ENCODE data around the gene RGS17. TPM values are rescaled to one million over a fixed set of nuclear protein-coding genes. Genes with fewer than 3 reads are reported as not detected.

The RGS17 gene
- total RNA-seq, 1 donor from 2014 or later = 8.1 TPM

DNA sequence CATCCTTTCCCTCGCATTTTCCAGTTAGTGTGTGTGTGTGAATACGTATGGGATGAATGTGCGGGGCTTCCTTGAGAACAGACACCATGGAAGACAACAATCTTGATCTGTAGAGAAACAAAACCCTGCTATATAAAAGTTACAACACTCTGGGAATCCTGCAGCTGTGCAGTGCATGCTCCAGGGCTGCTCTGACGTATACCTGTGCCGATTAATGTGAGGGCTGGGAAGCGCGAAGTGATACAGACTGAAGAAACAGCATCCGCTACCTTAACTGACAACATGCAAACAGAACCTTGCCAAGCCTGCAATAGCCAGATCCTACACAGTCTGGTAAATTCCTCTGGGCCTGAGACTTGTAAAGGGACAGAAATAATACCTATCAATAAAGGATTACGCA, 96.9 kb downstream of the RGS17 start:
- no peak overlapping the region for H3K27ac ChIP-seq
- no peak overlapping the region for H2AFZ ChIP-seq (replicated peaks)
- Mint-ChIP-seq H3K4me1 (no peaks in the 10 kb centered on the region), H3K9me3 (no peaks in the 10 kb centered on the region), H3K27ac (no peak overlapping the region), H3K27me3 (ENCODE audit: insufficient read depth, low read depth) (no peaks in the 10 kb centered on the region), H3K4me3 (no peak overlapping the region), H3K36me3 (peaks cover 2% of the 10 kb centered on the region)
- H3K4me3 ChIP-seq = no peak overlapping the region
- no peaks in the 10 kb centered on the region for H3K79me2 ChIP-seq (ENCODE audit: low read depth)
- TF ChIP-seq EZH2phosphoT487 (IDR thresholded peaks at IDR 0.05) = no peak
- TF ChIP-seq EZH2 (IDR thresholded peaks at IDR 0.05) = no peak
- TF ChIP-seq, protein P1, sequence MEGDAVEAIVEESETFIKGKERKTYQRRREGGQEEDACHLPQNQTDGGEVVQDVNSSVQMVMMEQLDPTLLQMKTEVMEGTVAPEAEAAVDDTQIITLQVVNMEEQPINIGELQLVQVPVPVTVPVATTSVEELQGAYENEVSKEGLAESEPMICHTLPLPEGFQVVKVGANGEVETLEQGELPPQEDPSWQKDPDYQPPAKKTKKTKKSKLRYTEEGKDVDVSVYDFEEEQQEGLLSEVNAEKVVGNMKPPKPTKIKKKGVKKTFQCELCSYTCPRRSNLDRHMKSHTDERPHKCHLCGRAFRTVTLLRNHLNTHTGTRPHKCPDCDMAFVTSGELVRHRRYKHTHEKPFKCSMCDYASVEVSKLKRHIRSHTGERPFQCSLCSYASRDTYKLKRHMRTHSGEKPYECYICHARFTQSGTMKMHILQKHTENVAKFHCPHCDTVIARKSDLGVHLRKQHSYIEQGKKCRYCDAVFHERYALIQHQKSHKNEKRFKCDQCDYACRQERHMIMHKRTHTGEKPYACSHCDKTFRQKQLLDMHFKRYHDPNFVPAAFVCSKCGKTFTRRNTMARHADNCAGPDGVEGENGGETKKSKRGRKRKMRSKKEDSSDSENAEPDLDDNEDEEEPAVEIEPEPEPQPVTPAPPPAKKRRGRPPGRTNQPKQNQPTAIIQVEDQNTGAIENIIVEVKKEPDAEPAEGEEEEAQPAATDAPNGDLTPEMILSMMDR (IDR thresholded peaks at IDR 0.05) = no peak
- no peak overlapping the region for H3K4me2 ChIP-seq
- H3K27me3 ChIP-seq = no peaks in the 10 kb centered on the region
- no peaks in the 10 kb centered on the region for H4K20me1 ChIP-seq (ENCODE audit: low read depth)
- H3K4me1 ChIP-seq = no peaks in the 10 kb centered on the region
- no peak overlapping the region for H3K9ac ChIP-seq
- DNase-seq (ENCODE audit: low spot score) = no peak
- H3K9me3 ChIP-seq (ENCODE audit: low read depth) = no peaks in the 10 kb centered on the region
- H3F3A ChIP-seq (ENCODE audit: low read depth) = no peaks in the 10 kb centered on the region
- no peaks in the 10 kb centered on the region for H3K36me3 ChIP-seq

DNA sequence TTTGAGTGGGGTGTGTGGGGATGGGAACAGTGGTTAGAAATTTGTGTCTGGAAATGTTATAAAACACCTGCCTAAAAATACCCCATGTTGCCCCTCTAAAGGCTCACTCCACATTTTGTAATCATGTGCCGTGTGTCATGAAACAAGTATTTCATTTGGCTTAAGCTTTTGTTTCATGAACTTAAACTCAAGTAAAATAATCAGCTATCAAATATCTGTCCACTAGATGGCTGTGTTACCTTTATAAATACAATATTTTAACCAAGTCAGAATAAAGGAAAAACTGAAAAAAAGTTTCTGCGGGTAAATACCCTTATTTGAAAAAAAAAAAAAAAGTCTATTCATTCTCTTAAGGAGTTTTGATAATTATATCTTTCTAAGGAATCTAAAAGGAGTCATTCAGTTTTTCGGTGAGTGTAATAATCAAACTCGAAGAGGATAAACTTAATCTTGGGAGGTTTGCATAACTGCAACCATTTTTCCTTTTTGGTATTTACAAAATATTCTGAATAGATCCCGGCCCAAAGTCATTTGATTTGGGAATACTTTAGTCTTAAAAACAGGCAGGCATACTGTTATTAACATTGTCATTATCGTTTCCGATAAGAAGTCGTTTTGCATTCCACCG, 98.7 kb downstream of the RGS17 start:
- no peaks in the 10 kb centered on the region for H4K20me1 ChIP-seq (ENCODE audit: low read depth)
- Mint-ChIP-seq H3K4me1 (no peaks in the 10 kb centered on the region), H3K4me3 (no peak overlapping the region), H3K9me3 (no peaks in the 10 kb centered on the region), H3K36me3 (no peaks in the 10 kb centered on the region), H3K27ac (no peak overlapping the region), H3K27me3 (ENCODE audit: insufficient read depth, low read depth) (no peaks in the 10 kb centered on the region)
- no peaks in the 10 kb centered on the region for H3F3A ChIP-seq (ENCODE audit: low read depth)
- TF ChIP-seq EZH2phosphoT487 (IDR thresholded peaks at IDR 0.05) = no peak
- TF ChIP-seq, protein P1 (IDR thresholded peaks at IDR 0.05) = peak; percentile 52
- no peak overlapping the region for H3K9ac ChIP-seq
- no peak overlapping the region for H3K27ac ChIP-seq
- DNase-seq (ENCODE audit: low spot score) = peak; percentile 9
- no peak overlapping the region for H3K4me3 ChIP-seq
- H3K27me3 ChIP-seq = no peaks in the 10 kb centered on the region
- H3K4me1 ChIP-seq = no peaks in the 10 kb centered on the region
- H3K79me2 ChIP-seq (ENCODE audit: low read depth) = no peaks in the 10 kb centered on the region
- H3K9me3 ChIP-seq (ENCODE audit: low read depth) = no peaks in the 10 kb centered on the region
- no peaks in the 10 kb centered on the region for H3K36me3 ChIP-seq
- H2AFZ ChIP-seq (replicated peaks) = no peak overlapping the region
- H3K4me2 ChIP-seq = no peak overlapping the region

DNA sequence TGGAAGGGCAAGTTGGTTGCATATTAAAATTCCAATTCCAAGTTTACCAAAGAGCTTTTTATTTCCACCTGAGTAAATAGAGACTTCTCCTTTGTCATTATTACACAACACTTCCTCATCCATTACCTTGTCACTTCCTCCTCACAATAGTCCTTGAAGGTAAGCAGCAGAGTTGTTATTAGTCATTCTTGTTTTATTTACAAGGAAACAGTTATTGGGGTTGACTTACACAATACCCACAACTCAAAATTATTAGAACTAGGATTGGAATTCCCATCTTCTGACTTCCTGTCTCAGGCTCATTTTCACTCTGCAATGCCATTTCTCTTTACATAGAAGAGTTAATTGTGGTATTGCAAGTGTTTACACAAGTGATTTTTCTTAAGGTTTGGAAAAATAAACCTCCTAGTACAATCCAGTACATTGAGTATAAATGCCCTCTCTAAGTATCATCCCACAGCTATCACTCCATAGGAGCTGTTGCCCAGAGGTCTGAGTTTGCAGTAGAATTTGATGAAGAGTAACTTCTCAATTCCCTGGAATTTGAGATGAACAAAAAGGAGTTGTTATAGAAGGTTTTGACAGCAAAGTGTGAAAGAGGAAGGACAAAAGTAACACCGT, 99.6 kb downstream of the RGS17 start:
- Histone ChIP-seq H3K9ac (no peak overlapping the region), H3K27ac (no peak overlapping the region), H3F3A (ENCODE audit: low read depth) (no peaks in the 10 kb centered on the region), H3K9me3 (ENCODE audit: low read depth) (no peaks in the 10 kb centered on the region), H3K4me3 (no peak overlapping the region), H3K4me2 (no peak overlapping the region), H2AFZ (replicated peaks) (no peak overlapping the region), H3K36me3 (no peaks in the 10 kb centered on the region), H3K79me2 (ENCODE audit: low read depth) (no peaks in the 10 kb centered on the region), H3K4me1 (no peaks in the 10 kb centered on the region), H3K27me3 (no peaks in the 10 kb centered on the region), H4K20me1 (ENCODE audit: low read depth) (no peaks in the 10 kb centered on the region)
- H3K4me1 Mint-ChIP-seq = no peaks in the 10 kb centered on the region
- TF ChIP-seq EZH2 (IDR thresholded peaks at IDR 0.05) = no peak
- DNase-seq (ENCODE audit: low spot score) = no peak
- no peak overlapping the region for H3K4me3 Mint-ChIP-seq
- no peaks in the 10 kb centered on the region for H3K27me3 Mint-ChIP-seq (ENCODE audit: insufficient read depth, low read depth)
- H3K36me3 Mint-ChIP-seq = no peaks in the 10 kb centered on the region
- H3K27ac Mint-ChIP-seq = no peak overlapping the region
- H3K9me3 Mint-ChIP-seq = no peaks in the 10 kb centered on the region

DNA sequence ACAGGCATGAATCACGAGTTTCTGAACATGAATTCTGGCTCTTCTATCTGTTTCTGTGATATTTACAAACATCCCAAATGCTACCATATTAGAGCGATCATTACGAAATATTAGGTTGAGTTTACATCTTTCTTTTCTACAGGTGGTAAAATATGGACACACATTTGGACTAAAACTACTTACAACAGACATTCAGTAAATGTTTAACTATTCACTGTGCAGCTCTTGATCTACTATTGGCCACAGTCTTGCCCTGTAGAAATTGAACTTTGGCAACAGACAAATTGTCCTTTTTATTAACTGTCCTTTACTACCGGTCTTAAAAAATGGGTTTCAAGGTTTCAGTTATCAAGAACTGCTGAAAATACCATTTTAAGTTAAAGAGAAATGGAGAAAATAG, 102.1 kb downstream of the RGS17 start:
- H3K27me3 ChIP-seq = no peaks in the 10 kb centered on the region
- no peak overlapping the region for H3K9ac ChIP-seq
- H3K36me3 ChIP-seq = no peaks in the 10 kb centered on the region
- no peak for DNase-seq (ENCODE audit: low spot score)
- TF ChIP-seq EZH2phosphoT487 (IDR thresholded peaks at IDR 0.05) (no peak), EZH2 (IDR thresholded peaks at IDR 0.05) (no peak)
- TF ChIP-seq, protein P1 (IDR thresholded peaks at IDR 0.05) = no peak
- no peaks in the 10 kb centered on the region for H4K20me1 ChIP-seq (ENCODE audit: low read depth)
- H3K9me3 ChIP-seq (ENCODE audit: low read depth) = no peaks in the 10 kb centered on the region
- no peak overlapping the region for H2AFZ ChIP-seq (replicated peaks)
- H3K27me3 Mint-ChIP-seq (ENCODE audit: insufficient read depth, low read depth) = no peaks in the 10 kb centered on the region
- H3F3A ChIP-seq (ENCODE audit: low read depth) = no peaks in the 10 kb centered on the region
- no peak overlapping the region for H3K4me2 ChIP-seq
- no peaks in the 10 kb centered on the region for H3K4me1 Mint-ChIP-seq
- H3K4me1 ChIP-seq = no peaks in the 10 kb centered on the region
- H3K36me3 Mint-ChIP-seq = no peaks in the 10 kb centered on the region
- H3K9me3 Mint-ChIP-seq = no peaks in the 10 kb centered on the region
- no peak overlapping the region for H3K4me3 Mint-ChIP-seq
- H3K27ac Mint-ChIP-seq = no peak overlapping the region
- H3K4me3 ChIP-seq = no peak overlapping the region
- no peak overlapping the region for H3K27ac ChIP-seq
- no peaks in the 10 kb centered on the region for H3K79me2 ChIP-seq (ENCODE audit: low read depth)
